Retinal pigment epithelial cell (primary cell): ENCODE results near the gene SUN5.

Source experiments
- DNase-seq: peaks from one replicate; pipeline ENCODE4 v3.0.0-alpha.2; 2010; ENCODE audit warnings: low read depth
- H3K4me3 ChIP-seq: 2 replicates; pipeline ENCODE4 v1.5.1; 2011; ENCODE audit warnings: mild to moderate bottlenecking, low read length, control low read depth, moderate library complexity
- CTCF ChIP-seq: conservative IDR thresholded peaks from 2 replicates; pipeline ENCODE4 v1.5.1; 2011; ENCODE audit warnings: low read depth, low read length, control low read depth, inconsistent platforms

Gene SUN5

GRCh38 chr20:32983459-32984112 lies 20.6 kb downstream of the SUN5 start:
- no peak overlapping the region for H3K4me3 ChIP-seq
- DNase-seq, result no peak
- no peak for TF ChIP-seq CTCF

- H3K4me3 ChIP-seq, result no peak overlapping the region
- DNase-seq, result peak; percentile 69
- no peak for TF ChIP-seq CTCF
Measured at GRCh38 chr20:32982617-32983458, 21.4 kb downstream of the SUN5 start.

- DNase-seq, result no peak
- no peak for TF ChIP-seq CTCF
- H3K4me3 ChIP-seq, result no peak overlapping the region
Measured at GRCh38 chr20:32980990-32981389, 23.2 kb downstream of the SUN5 start.

- TF ChIP-seq CTCF, result no peak
- DNase-seq, result peak; percentile 94
- H3K4me3 ChIP-seq, result no peak overlapping the region
Measured at GRCh38 chr20:32980131-32980941, 23.9 kb downstream of the SUN5 start.

- no peak overlapping the region for H3K4me3 ChIP-seq
- no peak for DNase-seq
- no peak for TF ChIP-seq CTCF
Measured at GRCh38 chr20:32979201-32979998, 24.8 kb downstream of the SUN5 start.

GRCh38 chr20:32978009-32978335 lies 26.3 kb downstream of the SUN5 start:
- DNase-seq, result no peak
- no peak for TF ChIP-seq CTCF
- H3K4me3 ChIP-seq, result no peak overlapping the region
